HT1080 (cell line): ENCODE measurements around the gene VPS9D1. TPM values are rescaled to one million over a fixed set of nuclear protein-coding genes. Genes with fewer than 3 reads are reported as not detected.

Experiments used
- DNase-seq: peaks from one replicate; pipeline ENCODE4 v3.0.0-alpha.2; 2015; ENCODE audit warnings: low read depth
- total RNA-seq: library from RNA; depleted of rRNA; stranded (reverse); fragments of >200 nt; shearing (Covaris generic); gene quantifications from 2 replicates; pipeline ENCODE4 v1.2.3, GENCODE V29; 2014

Gene VPS9D1
- total RNA-seq, 1 experiment from 2014 or later: 16.0 TPM

GRCh38 chr16:89732918-89733242 lies 12.2 kb upstream of the VPS9D1 start:
- DNase-seq: no peak

GRCh38 chr16:89732142-89732917 lies 11.6 kb upstream of the VPS9D1 start:
- DNase-seq: no peak

- no peak for DNase-seq
These were observed 10.0 kb upstream of the VPS9D1 start for GRCh38 chr16:89730610-89731234.

- no peak for DNase-seq
These were observed 9.3 kb upstream of the VPS9D1 start for GRCh38 chr16:89729863-89730593.

- no peak for DNase-seq
These were observed 8.6 kb upstream of the VPS9D1 start for GRCh38 chr16:89729293-89729692.

GRCh38 chr16:89727406-89728120 lies 6.9 kb upstream of the VPS9D1 start:
- DNase-seq: no peak

- no peak for DNase-seq
These were observed 2.9 kb upstream of the VPS9D1 start for GRCh38 chr16:89723279-89724250.

GRCh38 chr16:89722392-89723278 lies 1.9 kb upstream of the VPS9D1 start:
- peak; percentile 59 for DNase-seq

- DNase-seq: peak; percentile 65
These were observed 1.1 kb upstream of the VPS9D1 start for GRCh38 chr16:89721546-89722391.

- no peak for DNase-seq
These were observed 216 bp downstream of the VPS9D1 start for GRCh38 chr16:89720551-89720812.

GRCh38 chr16:89717688-89718505 lies 2.8 kb downstream of the VPS9D1 start:
- DNase-seq: no peak

GRCh38 chr16:89716916-89717687 lies 3.6 kb downstream of the VPS9D1 start:
- no peak for DNase-seq

- DNase-seq: no peak
These were observed 4.2 kb downstream of the VPS9D1 start for GRCh38 chr16:89716493-89716892.

- no peak for DNase-seq
These were observed 8.4 kb downstream of the VPS9D1 start for GRCh38 chr16:89712274-89712781.

- DNase-seq: no peak
These were observed 9.0 kb downstream of the VPS9D1 start for GRCh38 chr16:89711601-89712273.
